ENCODE results near the gene UFD1.

The UFD1 gene

DNA sequence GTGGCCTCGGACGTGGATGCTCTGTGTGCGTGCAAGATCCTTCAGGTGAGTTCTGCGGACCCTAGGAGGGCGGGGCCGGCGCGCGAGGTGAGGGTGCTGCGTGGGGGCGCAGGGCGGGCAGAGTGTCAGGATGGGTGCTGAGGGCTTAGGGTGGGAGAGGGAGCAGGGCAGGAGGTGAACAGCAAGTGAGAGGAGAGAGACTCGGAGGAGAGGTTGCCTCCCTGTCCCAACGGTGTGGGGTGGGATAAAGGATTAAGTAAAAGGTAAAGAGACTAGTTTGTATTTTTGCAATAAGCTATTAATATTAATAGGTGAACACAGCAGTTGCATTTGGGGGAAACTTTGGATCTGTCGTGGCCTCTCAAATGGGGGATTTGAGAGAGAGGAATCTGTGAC, 1.2 kb upstream of the UFD1 start:
- H2AFZ ChIP-seq (ENCODE audit: low read depth): peak overlapping the region; percentile 92
- peak overlapping the region; percentile 77 for H3K4me2 ChIP-seq
- peaks cover 57% of the 10 kb centered on the region for H3K79me2 ChIP-seq (ENCODE audit: insufficient read depth, low read depth)
- H3K4me1 ChIP-seq (ENCODE audit: low read depth, poor library complexity, severe bottlenecking): peaks cover 19% of the 10 kb centered on the region
- no peak overlapping the region for H3K4me3 ChIP-seq (IDR thresholded peaks at IDR 0.05; ENCODE audit: insufficient read depth, low read depth, low read length)
- H3K36me3 ChIP-seq (ENCODE audit: insufficient read depth): 0 out of 2 replicates have a peak, but pooled peaks cover 3% of the 10 kb centered on the region
- H3K27ac ChIP-seq: peak overlapping the region; percentile 98; the same call in 1 of the 2 replicates
- H3K9ac ChIP-seq: peak overlapping the region; percentile 97; the same call in 1 of the 2 replicates
- H4K20me1 ChIP-seq (ENCODE audit: insufficient read depth): no peaks in the 10 kb centered on the region; the same call in 1 of the 2 replicates
- H3K27me3 ChIP-seq (ENCODE audit: insufficient read depth, low read depth): no peaks in the 10 kb centered on the region
- TF ChIP-seq, protein P1, sequence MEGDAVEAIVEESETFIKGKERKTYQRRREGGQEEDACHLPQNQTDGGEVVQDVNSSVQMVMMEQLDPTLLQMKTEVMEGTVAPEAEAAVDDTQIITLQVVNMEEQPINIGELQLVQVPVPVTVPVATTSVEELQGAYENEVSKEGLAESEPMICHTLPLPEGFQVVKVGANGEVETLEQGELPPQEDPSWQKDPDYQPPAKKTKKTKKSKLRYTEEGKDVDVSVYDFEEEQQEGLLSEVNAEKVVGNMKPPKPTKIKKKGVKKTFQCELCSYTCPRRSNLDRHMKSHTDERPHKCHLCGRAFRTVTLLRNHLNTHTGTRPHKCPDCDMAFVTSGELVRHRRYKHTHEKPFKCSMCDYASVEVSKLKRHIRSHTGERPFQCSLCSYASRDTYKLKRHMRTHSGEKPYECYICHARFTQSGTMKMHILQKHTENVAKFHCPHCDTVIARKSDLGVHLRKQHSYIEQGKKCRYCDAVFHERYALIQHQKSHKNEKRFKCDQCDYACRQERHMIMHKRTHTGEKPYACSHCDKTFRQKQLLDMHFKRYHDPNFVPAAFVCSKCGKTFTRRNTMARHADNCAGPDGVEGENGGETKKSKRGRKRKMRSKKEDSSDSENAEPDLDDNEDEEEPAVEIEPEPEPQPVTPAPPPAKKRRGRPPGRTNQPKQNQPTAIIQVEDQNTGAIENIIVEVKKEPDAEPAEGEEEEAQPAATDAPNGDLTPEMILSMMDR (conservative IDR thresholded peaks at IDR 0.05; ENCODE audit: low read depth, low read length): no peak

DNA sequence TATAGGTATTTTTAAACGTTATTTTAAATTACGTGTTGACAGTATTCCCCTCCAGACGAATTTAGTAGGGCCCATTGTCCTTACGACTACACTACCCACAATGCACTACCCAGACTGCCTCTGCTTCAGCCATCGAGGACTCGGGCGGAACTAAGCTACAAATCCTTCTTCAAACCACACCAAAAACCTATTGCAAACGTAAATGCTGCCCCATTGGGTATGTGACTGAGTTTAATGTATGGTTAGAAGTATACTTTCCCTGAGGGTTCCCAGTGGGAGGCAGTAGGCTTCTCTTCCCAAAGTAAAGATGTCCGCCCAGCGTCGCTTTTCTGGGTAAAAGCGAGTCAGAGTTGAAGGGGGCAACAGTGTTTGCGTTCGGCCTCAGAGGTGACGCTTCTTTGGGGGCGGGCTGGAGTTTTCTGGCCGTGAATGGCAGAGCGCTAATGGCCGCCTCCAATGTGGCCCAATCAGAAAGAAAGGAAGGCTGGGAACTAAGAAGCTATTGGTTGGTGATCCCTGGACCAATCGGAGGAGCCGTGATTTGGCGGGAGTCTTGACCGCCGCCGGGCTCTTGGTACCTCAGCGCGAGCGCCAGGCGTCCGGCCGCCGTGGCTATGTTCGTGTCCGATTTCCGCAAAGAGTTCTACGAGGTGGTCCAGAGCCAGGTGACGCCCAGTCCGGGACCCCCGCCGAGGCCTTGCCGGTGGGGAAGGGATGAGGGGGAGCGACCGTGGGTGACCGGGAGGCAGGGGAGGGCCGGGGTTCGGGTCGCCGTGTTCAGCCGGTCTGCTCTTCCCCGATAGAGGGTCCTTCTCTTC, 571 bp upstream of the UFD1 start, which contains the start of gene CDC45:
TSS of gene CDC45 (plus strand) at position 566 of the 818 bp plus-strand sequence. CDS start at position 615, 49 bp downstream.
- H3K4me1 ChIP-seq (ENCODE audit: low read depth, poor library complexity, severe bottlenecking): peaks cover 19% of the 10 kb centered on the region
- no peaks in the 10 kb centered on the region for H3K27me3 ChIP-seq (ENCODE audit: insufficient read depth, low read depth)
- H3K27ac ChIP-seq: peak within 1 kb of the TSS; percentile 98
- no peak within 1 kb of the TSS for H3K4me3 ChIP-seq (IDR thresholded peaks at IDR 0.05; ENCODE audit: insufficient read depth, low read depth, low read length)
- H3K36me3 ChIP-seq (ENCODE audit: insufficient read depth): 0 out of 2 replicates have a peak, but pooled peaks cover 3% of the 10 kb centered on the region
- TF ChIP-seq, protein P1 (conservative IDR thresholded peaks at IDR 0.05; ENCODE audit: low read depth, low read length): no peak
- no peaks in the 10 kb centered on the region; the same call in 1 of the 2 replicates for H4K20me1 ChIP-seq (ENCODE audit: insufficient read depth)
- peak within 1 kb of the TSS; percentile 97 for H3K9ac ChIP-seq
- peak within 1 kb of the TSS; percentile 77 for H3K4me2 ChIP-seq
- H3K79me2 ChIP-seq (ENCODE audit: insufficient read depth, low read depth): peaks cover 58% of the 10 kb centered on the region
- H2AFZ ChIP-seq (ENCODE audit: low read depth): peak within 1 kb of the TSS; percentile 92

DNA sequence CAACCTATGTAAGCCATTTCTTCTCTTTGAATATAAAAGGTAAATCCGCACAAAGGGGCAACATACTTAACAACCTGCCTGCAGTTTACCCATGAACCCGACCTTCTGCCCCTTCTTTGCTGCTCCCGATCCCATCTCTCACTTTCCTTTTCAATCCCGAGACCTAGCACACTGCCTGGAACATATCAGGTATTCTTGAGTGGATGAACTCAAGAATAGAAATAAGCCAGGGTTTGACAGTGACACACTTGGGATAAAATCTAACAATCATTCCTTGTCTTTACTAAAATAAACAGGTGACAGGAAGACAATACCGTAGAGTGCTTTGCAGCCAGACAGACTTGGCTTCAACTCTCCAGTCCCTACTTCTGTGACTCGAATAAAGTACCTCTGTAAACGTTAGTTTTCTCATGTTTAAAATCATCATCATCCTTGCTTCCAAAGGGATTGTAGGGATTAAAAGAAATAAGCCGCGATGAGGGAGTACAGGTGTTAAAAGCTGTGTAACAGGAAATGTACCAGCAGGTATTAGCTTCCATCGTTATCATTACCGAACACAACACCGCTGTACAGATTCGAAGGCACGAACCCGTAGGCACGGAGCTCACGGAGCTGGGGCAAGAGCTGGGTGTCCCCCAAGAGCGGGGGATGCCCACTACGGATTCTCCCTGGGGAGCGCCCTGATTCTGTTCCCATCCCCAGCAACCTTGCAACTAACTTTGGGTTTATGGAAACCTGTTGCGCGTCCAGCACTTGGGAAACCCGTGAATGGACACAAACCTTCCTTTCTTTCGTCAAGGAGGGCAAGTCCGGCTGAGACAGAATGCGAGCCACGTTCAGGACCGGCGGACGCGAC, 720 bp downstream of the UFD1 start:
- no peaks in the 10 kb centered on the region for H3K27me3 ChIP-seq (ENCODE audit: insufficient read depth, low read depth)
- peak overlapping the region; percentile 92; the same call in 1 of the 2 replicates for H2AFZ ChIP-seq (ENCODE audit: low read depth)
- TF ChIP-seq, protein P1 (conservative IDR thresholded peaks at IDR 0.05; ENCODE audit: low read depth, low read length): no peak
- H3K4me1 ChIP-seq (ENCODE audit: low read depth, poor library complexity, severe bottlenecking): peaks cover 26% of the 10 kb centered on the region
- H3K79me2 ChIP-seq (ENCODE audit: insufficient read depth, low read depth): peaks cover 58% of the 10 kb centered on the region
- H3K9ac ChIP-seq: peak overlapping the region; percentile 97
- no peak overlapping the region for H3K4me3 ChIP-seq (IDR thresholded peaks at IDR 0.05; ENCODE audit: insufficient read depth, low read depth, low read length)
- H3K27ac ChIP-seq: peak overlapping the region; percentile 98
- no peaks in the 10 kb centered on the region for H3K36me3 ChIP-seq (ENCODE audit: insufficient read depth)
- H3K4me2 ChIP-seq: peak overlapping the region; percentile 77
- H4K20me1 ChIP-seq (ENCODE audit: insufficient read depth): no peaks in the 10 kb centered on the region; the same call in 1 of the 2 replicates

DNA sequence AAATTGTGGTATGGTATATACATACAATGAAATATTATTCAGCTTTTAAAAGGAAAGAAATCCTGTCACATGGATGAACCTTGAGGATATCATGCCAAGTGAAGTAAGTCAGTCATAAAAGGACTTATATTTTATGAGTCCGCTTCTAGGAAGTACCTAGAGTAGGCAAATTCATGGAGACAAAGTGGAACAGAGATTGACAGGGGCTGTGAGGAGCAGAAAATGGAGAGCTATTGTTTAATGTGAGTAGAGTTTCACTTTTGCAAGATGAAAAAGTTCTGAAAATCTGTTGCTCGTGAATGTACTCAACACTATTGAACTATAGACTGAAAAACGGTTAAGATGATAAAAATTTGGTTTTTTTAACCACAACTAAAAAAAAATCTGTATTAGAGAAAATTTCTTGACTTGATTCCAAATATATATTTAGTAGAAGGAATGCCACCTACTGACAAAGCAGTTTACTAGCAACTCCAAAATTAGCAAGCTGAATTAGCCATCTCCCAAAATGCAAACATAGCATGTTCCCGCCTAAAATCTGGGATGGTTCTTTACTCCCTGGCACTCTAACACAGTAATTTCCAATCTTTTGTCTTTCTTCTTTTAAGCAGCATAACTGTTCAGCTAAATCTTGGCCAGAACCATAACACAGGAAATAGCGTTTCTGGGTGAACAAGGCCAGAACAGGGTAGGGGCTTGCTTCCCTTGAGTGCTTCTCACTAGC, 1.5 kb downstream of the UFD1 start:
- Histone ChIP-seq H3K36me3 (ENCODE audit: insufficient read depth) (no peaks in the 10 kb centered on the region), H2AFZ (ENCODE audit: low read depth) (no peak overlapping the region), H3K9ac (peak overlapping the region; percentile 97; the same call in 1 of the 2 replicates), H4K20me1 (ENCODE audit: insufficient read depth) (no peaks in the 10 kb centered on the region; the same call in 1 of the 2 replicates), H3K27me3 (ENCODE audit: insufficient read depth, low read depth) (no peaks in the 10 kb centered on the region), H3K4me1 (ENCODE audit: low read depth, poor library complexity, severe bottlenecking) (peaks cover 33% of the 10 kb centered on the region), H3K79me2 (ENCODE audit: insufficient read depth, low read depth) (peaks cover 63% of the 10 kb centered on the region), H3K27ac (peak overlapping the region; percentile 98; the same call in 1 of the 2 replicates), H3K4me3 (IDR thresholded peaks at IDR 0.05; ENCODE audit: insufficient read depth, low read depth, low read length) (no peak overlapping the region), H3K4me2 (peak overlapping the region; percentile 77)
- TF ChIP-seq, protein P1 (conservative IDR thresholded peaks at IDR 0.05; ENCODE audit: low read depth, low read length): no peak

All from KMS-11 (cell line).